GM12878 (cell line): Measurements from ENCODE around the gene TRIOBP. TPM values are rescaled to one million over a fixed set of nuclear protein-coding genes. Genes with fewer than 3 reads are reported as not detected.

Experiments
- ATAC-seq: fragments of 200-7000 bp; cut with Tn5 transposase; 3 replicates; pipeline ENCODE4 v1.9.1; 2020; ENCODE audit warnings: mild to moderate bottlenecking, moderate library complexity
- BruUV-seq: library from RNA; stranded (reverse); fragments of 400-500 nt; replicated peaks from 2 replicates; lab custom pipeline; 2021; lab: Mats Ljungman, UMichigan
- CTCF ChIA-PET: fragments of 300-600 bp; sonication (Branson Sonifier 250); formaldehyde crosslinking; extraction: SDS; loops from one replicate; lab custom pipeline; 2021; ENCODE audit warnings: inconsistent platforms; lab: Yijun Ruan, JAX
- POLR2A ChIA-PET: fragments of 350-600 bp; formaldehyde crosslinking; extraction: SDS; loops from one replicate; lab custom pipeline; 2021; ENCODE audit warnings: inconsistent platforms; lab: Charles Lee
- RAD21 ChIA-PET: fragments of 300-600 bp; sonication (Branson Sonifier 250); formaldehyde crosslinking; loops from one replicate; lab custom pipeline; 2023; ENCODE audit warnings: antibody characterized with exemption; ENCODE audit not compliant: unreplicated experiment; lab: Charles Lee
- SMC1A ChIA-PET: fragments of 300-600 bp; sonication (Branson Sonifier 250); formaldehyde crosslinking; loops from one replicate; lab custom pipeline; 2023; ENCODE audit not compliant: unreplicated experiment, uncharacterized antibody; lab: Charles Lee
- DNase-seq: peaks from one replicate; pipeline ENCODE4 v3.0.0-alpha.2; 2011; ENCODE audit warnings: low read depth, low spot score
- FAIRE-seq: peaks from 3 replicates; lab custom pipeline; 2011; peaks lifted over from hg19 to GRCh38; lab: Jason Lieb, UNC
- H2AFZ ChIP-seq: 2 replicates; pipeline ENCODE4 v1.6.0; 2011; ENCODE audit warnings: low read depth, low read length, control low read depth; ENCODE audit not compliant: control insufficient read depth
- H3K27ac ChIP-seq: 2 replicates; pipeline ENCODE4 v1.5.1; 2011; ENCODE audit warnings: control low read depth; ENCODE audit not compliant: control insufficient read depth, insufficient read depth
- H3K27me3 ChIP-seq, 2 experiments: replicated peaks in 1 of 2; 2 replicates each; pipeline versions ENCODE4 v1.6.0 to v1.6.1; 2011; ENCODE audit warnings: low read length in 1 of 2; ENCODE audit not compliant: control insufficient read depth in 2 of 2, insufficient read depth in 2 of 2
- H3K36me3 ChIP-seq, 2 experiments: 2 replicates each; pipeline ENCODE4 v1.5.1; 2011; ENCODE audit warnings: low read length in 1 of 2; ENCODE audit not compliant: control insufficient read depth in 2 of 2, insufficient read depth in 2 of 2
- H3K4me1 ChIP-seq: 2 replicates; pipeline ENCODE4 v1.6.1; 2011; ENCODE audit warnings: mild to moderate bottlenecking, low read length, moderate library complexity, mixed read lengths; ENCODE audit not compliant: control insufficient read depth, insufficient read depth
- H3K4me2 ChIP-seq: 2 replicates; pipeline ENCODE4 v1.6.0; 2011; ENCODE audit warnings: control low read depth; ENCODE audit not compliant: control insufficient read depth, insufficient read depth
- H3K4me3 ChIP-seq: fragments of 200-600 bp; sonication (generic); 2 replicates; pipeline ENCODE4 v1.5.1; 2016
- H3K79me2 ChIP-seq: 2 replicates; pipeline ENCODE4 v1.6.0; 2011; ENCODE audit warnings: low read length; ENCODE audit not compliant: control insufficient read depth, insufficient read depth
- H3K9ac ChIP-seq: 2 replicates; pipeline ENCODE4 v1.8.0; 2011; ENCODE audit warnings: low read length, control low read depth, mixed read lengths; ENCODE audit not compliant: control insufficient read depth, insufficient read depth
- H3K9me3 ChIP-seq: replicated peaks from 3 replicates; pipeline ENCODE4 v1.5.1; 2011; ENCODE audit warnings: mild to moderate bottlenecking, low read length; ENCODE audit not compliant: control insufficient read depth, insufficient read depth
- H4K20me1 ChIP-seq: 2 replicates; pipeline ENCODE4 v1.6.0; 2011; ENCODE audit not compliant: control insufficient read depth, insufficient read depth
- BHLHE40 ChIP-seq, 2 experiments: fragments of 450-650 bp in 1 of 2; IDR thresholded peaks; 2 replicates each; pipeline ENCODE4 v1.6.1; 2011 to 2017; ENCODE audit warnings: low read depth in 2 of 2, borderline replicate concordance in 1 of 2, improper control_type of control experiment in 1 of 2, low read length in 1 of 2, mild to moderate bottlenecking in 1 of 2
- DPF2 ChIP-seq: fragments of 450-650 bp; IDR thresholded peaks from 2 replicates; pipeline ENCODE4 v1.6.1; 2017; ENCODE audit warnings: mild to moderate bottlenecking
- EGR1 ChIP-seq, 2 experiments: IDR thresholded peaks; 1 replicate in 1 of 2; 2 replicates in 1 of 2; pipeline ENCODE4 v1.6.1; 2011 to 2012; ENCODE audit warnings: low read depth in 2 of 2, low read length in 2 of 2, borderline replicate concordance in 1 of 2, mild to moderate bottlenecking in 1 of 2, moderate library complexity in 1 of 2
- GATAD2B ChIP-seq: fragments of 450-650 bp; conservative IDR thresholded peaks from 2 replicates; pipeline ENCODE4 v1.6.1; 2017; ENCODE audit warnings: low read depth, mild to moderate bottlenecking, moderate library complexity
- IKZF1 ChIP-seq: fragments of 450-650 bp; conservative IDR thresholded peaks from 2 replicates; pipeline ENCODE4 v1.6.1; 2017; ENCODE audit warnings: antibody characterized with exemption, mild to moderate bottlenecking
- MEF2B ChIP-seq: fragments of 450-650 bp; IDR thresholded peaks from 2 replicates; pipeline ENCODE4 v1.6.1; 2018; ENCODE audit warnings: mild to moderate bottlenecking, moderate library complexity; ENCODE audit not compliant: partially characterized antibody, poor library complexity, severe bottlenecking
- MXI1 ChIP-seq: fragments of 150-350 bp; IDR thresholded peaks from 2 replicates; pipeline ENCODE4 v1.6.1; 2011; ENCODE audit warnings: low read depth, mild to moderate bottlenecking, inconsistent platforms, low read length, improper control_type of control experiment
- NR2C2 ChIP-seq: IDR thresholded peaks from 2 replicates; pipeline ENCODE4 v1.6.1; 2011; ENCODE audit warnings: borderline replicate concordance, low read depth; ENCODE audit not compliant: control insufficient read depth, insufficient read length
- POLR2AphosphoS5 ChIP-seq: IDR thresholded peaks from 2 replicates; pipeline ENCODE4 v1.6.1; 2011; ENCODE audit warnings: mild to moderate bottlenecking, low read length, inconsistent platforms
- RAD21 ChIP-seq: IDR thresholded peaks from 2 replicates; pipeline ENCODE4 v1.6.1; 2011; ENCODE audit warnings: mild to moderate bottlenecking, low read depth, low read length, moderate library complexity; ENCODE audit not compliant: insufficient read depth
- RB1 ChIP-seq: fragments of 450-650 bp; formaldehyde crosslinking; IDR thresholded peaks from 2 replicates; pipeline ENCODE4 v1.6.1; 2017; ENCODE audit warnings: mild to moderate bottlenecking, borderline replicate concordance
- SIN3A ChIP-seq: IDR thresholded peaks from 2 replicates; pipeline ENCODE4 v1.6.1; 2012; ENCODE audit warnings: low read depth, low read length, improper control_type of control experiment
- TCF7 ChIP-seq: IDR thresholded peaks from 2 replicates; pipeline ENCODE4 v1.6.1; 2014; ENCODE audit warnings: antibody characterized with exemption, borderline replicate concordance
- YY1 ChIP-seq: IDR thresholded peaks from 2 replicates; pipeline ENCODE4 v1.6.1; 2011; ENCODE audit warnings: low read depth, mild to moderate bottlenecking, low read length
- ZNF207 ChIP-seq: fragments of 450-650 bp; IDR thresholded peaks from 2 replicates; pipeline ENCODE4 v1.6.1; 2014; ENCODE audit warnings: antibody characterized with exemption, mild to moderate bottlenecking, borderline replicate concordance
- WGBS: methylation state at CpG from one replicate; pipeline ENCODE4 v1.1.6; 2016; ENCODE audit warnings: low lambda C conversion rate; ENCODE audit not compliant: insufficient replicate concordance, insufficient coverage; ENCODE audit errors: missing lambda C conversion rate; 5-methylcytosine and 5-hydroxymethylcytosine counted together
- in situ Hi-C: fragments of 300-500 bp; cut with MboI; formaldehyde crosslinking; loops from 9 replicates; pipeline ENCODE4 v1.14.3; 2018; ENCODE audit warnings: mixed read lengths
- intact Hi-C: fragments of 100-400 bp; cut with micrococcal nuclease; formaldehyde crosslinking; loops from one replicate; pipeline ENCODE4 v1.14.2; 2022; ENCODE audit not compliant: unreplicated experiment
- polyA plus RNA-seq, 11 experiments: library from polyadenylated mRNA; depleted of rRNA in 4 of 11; unstranded in 6 of 11; stranded (reverse) in 5 of 11; fragments of >200 nt; fragmentation: Nextera tagmentation in 4 of 11; fragmentation: Illumina TruSeq in 1 of 11; extraction: Ambion mirVana in 4 of 11; extraction: Trizol in 1 of 11; gene quantifications; 1 replicate in 1 of 11; 2 replicates in 10 of 11; pipeline versions ENCODE4 v1.2.1 to v1.2.3, GENCODE V29; 2011 to 2016; ENCODE audit warnings: inconsistent platforms in 2 of 11, missing spikeins in 2 of 11, low read depth in 1 of 11
- total RNA-seq, 4 experiments: library from RNA; depleted of rRNA in 3 of 4; stranded (reverse); fragments of >200 nt in 3 of 4; fragmentation: Illumina TruSeq in 1 of 4; extraction: Trizol in 1 of 4; gene quantifications; 2 replicates each; pipeline versions ENCODE4 v1.2.1 to v1.2.3, GENCODE V29; 2013 to 2021
- TF ChIP-seq, protein P1 (sequence below): fragments of 450-650 bp; conservative IDR thresholded peaks from 2 replicates; pipeline ENCODE4 v1.6.1; 2017; ENCODE audit warnings: mild to moderate bottlenecking, moderate library complexity
- TF ChIP-seq, protein P2 (sequence below): fragments of 450-650 bp; IDR thresholded peaks from 2 replicates; pipeline ENCODE4 v1.6.1; 2016; ENCODE audit warnings: mild to moderate bottlenecking

Gene TRIOBP
- total and polyA plus RNA-seq, 10 of the 15 experiments (the other 5 are each of a cell fraction or from before 2014, with no cell fraction given) = 0.21 to 23.6 (median 11.9) TPM

DNA sequence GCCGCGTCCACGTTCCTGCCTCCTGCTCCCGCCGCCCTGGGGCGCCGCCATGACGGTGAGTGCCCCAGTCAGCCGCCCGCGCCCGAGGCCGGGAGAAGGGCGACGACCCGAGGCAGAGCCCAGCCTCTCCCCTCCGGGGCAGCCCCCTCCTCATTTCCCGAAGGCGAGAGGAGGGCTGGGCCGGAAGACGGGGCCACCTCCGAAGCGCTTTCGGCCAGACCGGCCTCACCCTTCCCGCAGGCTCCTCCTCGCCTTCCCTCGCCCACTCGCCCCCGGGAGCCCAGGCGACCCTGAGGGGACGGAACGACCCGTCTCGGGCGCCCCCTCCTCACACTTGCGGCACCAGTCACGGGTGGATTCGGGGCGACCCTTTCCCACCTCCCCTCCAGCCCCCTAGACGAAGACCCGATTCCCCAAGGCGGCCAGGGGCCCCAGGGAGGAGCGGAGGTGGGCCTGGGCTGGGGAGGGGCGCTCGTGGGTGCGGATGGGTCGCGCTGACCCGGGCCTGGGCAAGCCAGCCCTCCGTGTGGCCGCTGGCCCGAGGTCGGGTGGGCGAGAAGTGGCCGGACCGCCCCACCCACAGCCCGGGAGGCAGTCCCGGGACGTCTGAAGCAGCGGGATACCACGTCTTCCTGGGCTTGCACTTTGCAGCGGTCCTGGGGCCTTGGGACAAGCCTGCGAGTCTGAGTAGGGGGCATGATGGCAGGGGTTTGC, 49.7 kb downstream of the TRIOBP start:
- H3K9me3 ChIP-seq = no peaks in the 10 kb centered on the region
- TF ChIP-seq POLR2AphosphoS5 (no peak), NR2C2 (no peak), GATAD2B (0 out of 2 replicates have a peak, but pooled peaks have one; percentile 39), SIN3A (0 out of 2 replicates have a peak, but pooled peaks have one; percentile 9), EGR1 (IDR thresholded peaks at IDR 0.05; ENCODE audit: borderline replicate concordance in 1 of 2, low read depth in 2 of 2, low read length in 2 of 2) (peak in 1 of 2 experiments; percentile 43; a peak in 1 of 3 replicates), MEF2B (peak; percentile 10), RAD21 (no peak), MXI1 (peak; percentile 40; the same call in 1 of the 2 replicates), YY1 (peak; percentile 90), TCF7 (no peak), DPF2 (peak; percentile 22; the same call in 1 of the 2 replicates), BHLHE40 (IDR thresholded peaks at IDR 0.05; ENCODE audit: borderline replicate concordance in 1 of 2, low read depth in 2 of 2, low read length in 1 of 2) (peak in 1 of 2 experiments; percentile 14; a peak in 1 of 4 replicates), RB1 (peak; percentile 62; the same call in 1 of the 2 replicates), ZNF207 (peak; percentile 70), IKZF1 (peak; percentile 37; the same call in 1 of the 2 replicates)
- TF ChIP-seq, protein P1, sequence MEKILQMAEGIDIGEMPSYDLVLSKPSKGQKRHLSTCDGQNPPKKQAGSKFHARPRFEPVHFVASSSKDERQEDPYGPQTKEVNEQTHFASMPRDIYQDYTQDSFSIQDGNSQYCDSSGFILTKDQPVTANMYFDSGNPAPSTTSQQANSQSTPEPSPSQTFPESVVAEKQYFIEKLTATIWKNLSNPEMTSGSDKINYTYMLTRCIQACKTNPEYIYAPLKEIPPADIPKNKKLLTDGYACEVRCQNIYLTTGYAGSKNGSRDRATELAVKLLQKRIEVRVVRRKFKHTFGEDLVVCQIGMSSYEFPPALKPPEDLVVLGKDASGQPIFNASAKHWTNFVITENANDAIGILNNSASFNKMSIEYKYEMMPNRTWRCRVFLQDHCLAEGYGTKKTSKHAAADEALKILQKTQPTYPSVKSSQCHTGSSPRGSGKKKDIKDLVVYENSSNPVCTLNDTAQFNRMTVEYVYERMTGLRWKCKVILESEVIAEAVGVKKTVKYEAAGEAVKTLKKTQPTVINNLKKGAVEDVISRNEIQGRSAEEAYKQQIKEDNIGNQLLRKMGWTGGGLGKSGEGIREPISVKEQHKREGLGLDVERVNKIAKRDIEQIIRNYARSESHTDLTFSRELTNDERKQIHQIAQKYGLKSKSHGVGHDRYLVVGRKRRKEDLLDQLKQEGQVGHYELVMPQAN = peak; percentile 45
- TF ChIP-seq, protein P2, sequence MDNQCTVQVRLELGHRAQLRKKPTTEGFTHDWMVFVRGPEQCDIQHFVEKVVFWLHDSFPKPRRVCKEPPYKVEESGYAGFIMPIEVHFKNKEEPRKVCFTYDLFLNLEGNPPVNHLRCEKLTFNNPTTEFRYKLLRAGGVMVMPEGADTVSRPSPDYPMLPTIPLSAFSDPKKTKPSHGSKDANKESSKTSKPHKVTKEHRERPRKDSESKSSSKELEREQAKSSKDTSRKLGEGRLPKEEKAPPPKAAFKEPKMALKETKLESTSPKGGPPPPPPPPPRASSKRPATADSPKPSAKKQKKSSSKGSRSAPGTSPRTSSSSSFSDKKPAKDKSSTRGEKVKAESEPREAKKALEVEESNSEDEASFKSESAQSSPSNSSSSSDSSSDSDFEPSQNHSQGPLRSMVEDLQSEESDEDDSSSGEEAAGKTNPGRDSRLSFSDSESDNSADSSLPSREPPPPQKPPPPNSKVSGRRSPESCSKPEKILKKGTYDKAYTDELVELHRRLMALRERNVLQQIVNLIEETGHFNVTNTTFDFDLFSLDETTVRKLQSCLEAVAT = 0 out of 2 replicates have a peak, but pooled peaks have one; percentile 21
- peak; percentile 23 for ATAC-seq
- CTCF ChIA-PET = interaction anchor here (1.0 kb wide), 1 partner anchor 113 kb away, joined by 3 read pairs; no protein-coding TSS in a partner anchor
- no peaks in the 10 kb centered on the region; a peak in 2 of 4 replicates for H3K36me3 ChIP-seq
- SMC1A ChIA-PET = no interaction called here
- H3K4me3 ChIP-seq = peak overlapping the region; percentile 96
- POLR2A ChIA-PET = no interaction called here
- H3K27ac ChIP-seq = peak overlapping the region; percentile 91
- DNase-seq = no peak
- H3K4me1 ChIP-seq = peaks cover 9% of the 10 kb centered on the region
- H2AFZ ChIP-seq = peak overlapping the region; percentile 84
- RAD21 ChIA-PET = interaction anchor here (0.9 to 1.0 kb wide), 2 partner anchors 138 to 150 kb away, joined by 3 read pairs; partner anchors contain the start of gene GGA1
- H3K9ac ChIP-seq = peak overlapping the region; percentile 96
- BruUV-seq = TSS peak; percentile 61
- H4K20me1 ChIP-seq = no peaks in the 10 kb centered on the region; the same call in 1 of the 2 replicates
- intact Hi-C loops = no loop called here
- in situ Hi-C loops = no loop called here
- no peak for FAIRE-seq
- peaks cover 24% of the 10 kb centered on the region for H3K79me2 ChIP-seq
- peak overlapping the region; percentile 80 for H3K4me2 ChIP-seq
- under 1% methylated on average over 40 of the region's 64 CpGs for WGBS
- no peaks in the 10 kb centered on the region for H3K27me3 ChIP-seq
